Activated CD8-positive, alpha-beta memory T cell treated with anti-CD3 and anti-CD28 coated beads for 48 hours (primary cell): Measurements from ENCODE around the gene TECPR1.

ENCODE experiments used
- DNase-seq, 3 experiments: peaks; one replicate each; pipeline ENCODE4 v3.0.0-alpha.2; 2020; ENCODE audit warnings: low read depth in 2 of 3, low spot score in 2 of 3

Gene TECPR1

GRCh38 chr7:98251601-98252424 lies at the start of gene TECPR1:
TSS of gene TECPR1 (minus strand) at chr7:98252232. CDS start at chr7:98246146, 6,086 bp downstream.
- peak; percentile 67 to 85 (median 85) for DNase-seq

- no peak for DNase-seq
Observed at GRCh38 chr7:98300595-98301372, 48.8 kb upstream of the TECPR1 start.

GRCh38 chr7:98297626-98298286 lies 45.7 kb upstream of the TECPR1 start:
- no peak for DNase-seq

- DNase-seq, result no peak
Observed at GRCh38 chr7:98296833-98297232, 44.8 kb upstream of the TECPR1 start.

GRCh38 chr7:98295467-98296192 lies 43.6 kb upstream of the TECPR1 start:
- no peak for DNase-seq

- peak in 1 of 3 experiments; percentile 20 for DNase-seq
Observed at GRCh38 chr7:98294798-98295382, 42.9 kb upstream of the TECPR1 start.

- DNase-seq, result no peak
Observed at GRCh38 chr7:98294326-98294725, 42.3 kb upstream of the TECPR1 start.

- no peak for DNase-seq
Observed at GRCh38 chr7:98293746-98294145, 41.7 kb upstream of the TECPR1 start.

- DNase-seq, result no peak
Observed at GRCh38 chr7:98293265-98293664, 41.2 kb upstream of the TECPR1 start.

GRCh38 chr7:98291717-98292116 lies 39.7 kb upstream of the TECPR1 start:
- no peak for DNase-seq

GRCh38 chr7:98289333-98289875 lies 37.4 kb upstream of the TECPR1 start:
- no peak for DNase-seq

- no peak for DNase-seq
Observed at GRCh38 chr7:98288064-98288823, 36.2 kb upstream of the TECPR1 start.

- no peak for DNase-seq
Observed at GRCh38 chr7:98287486-98287959, 35.5 kb upstream of the TECPR1 start.

GRCh38 chr7:98286701-98287485 lies 34.9 kb upstream of the TECPR1 start:
- no peak for DNase-seq

GRCh38 chr7:98286093-98286539 lies 34.1 kb upstream of the TECPR1 start:
- no peak for DNase-seq

- no peak for DNase-seq
Observed at GRCh38 chr7:98285157-98286092, 33.4 kb upstream of the TECPR1 start.

- DNase-seq, result no peak
Observed at GRCh38 chr7:98284335-98285036, 32.5 kb upstream of the TECPR1 start.
